ENCODE measurements around the gene CKM.

DNA sequence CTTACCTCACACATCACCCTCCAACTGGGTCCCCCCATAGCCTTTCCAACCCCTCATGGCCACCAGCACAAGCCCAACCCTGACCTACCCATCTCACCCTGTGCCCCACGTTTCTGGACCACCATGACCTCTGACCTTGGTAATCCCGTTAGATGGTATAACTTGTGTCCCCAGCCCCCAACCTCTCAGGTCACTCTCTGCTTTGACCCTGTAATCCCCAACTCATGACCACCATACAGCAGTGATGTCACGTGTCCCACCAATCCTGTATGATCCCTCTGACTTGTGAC is 26.4 kb upstream of the CKM start:
- TF ChIP-seq CTCF (IDR thresholded peaks at IDR 0.05; ENCODE audit: insufficient read depth, low read depth, low read length) (no peak), EZH2 (IDR thresholded peaks at IDR 0.05; ENCODE audit: insufficient read depth, low read length) (no peak)

Measured in astrocyte (in vitro differentiated cells and primary cell).